Large intestine (tissue), 1 donor: ENCODE data around the gene AGXT2. TPM values are rescaled to one million over a fixed set of nuclear protein-coding genes. Genes with fewer than 3 reads are reported as not detected.

Source experiments
- polyA plus RNA-seq: library from polyadenylated mRNA; unstranded; fragments of 120-200 nt; gene quantifications from one replicate; pipeline ENCODE4 v1.2.1, GENCODE V29; 2013

Gene AGXT2
- polyA plus RNA-seq, 1 donor: 33.8 TPM

Other genes starting within 250 kb of the AGXT2 start
- gene TTC23L, start 208.8 kb downstream of the AGXT2 start, polyA plus RNA-seq: 1.1 TPM
- 28.8 TPM for gene RAD1, start 132.4 kb downstream of the AGXT2 start, polyA plus RNA-seq
- 34.2 TPM for gene BRIX1, start 132.2 kb downstream of the AGXT2 start, polyA plus RNA-seq
- 44.5 TPM for gene DNAJC21, start 118.4 kb downstream of the AGXT2 start, polyA plus RNA-seq
- gene PRLR, start 182.5 kb upstream of the AGXT2 start, polyA plus RNA-seq: 56.0 TPM